ENCODE data around the gene NUSAP1. TPM values are rescaled to one million over a fixed set of nuclear protein-coding genes. Genes with fewer than 3 reads are reported as not detected.

NUSAP1 gene
- total and polyA plus RNA-seq, 2 donors (not counting 1 experiment from before 2014, with no cell fraction given): 25.7 to 27.6 TPM

GRCh38 chr15:41288464-41288863, 44.2 kb upstream of the NUSAP1 start:
- no peak overlapping the region for H2AFZ ChIP-seq (ENCODE audit: low read length)
- H3K27me3 ChIP-seq (ENCODE audit: control insufficient read depth, insufficient read depth, low read length): no peaks in the 10 kb centered on the region
- H3K36me3 ChIP-seq (ENCODE audit: control insufficient read depth, insufficient read depth, low read length): peaks cover 7% of the 10 kb centered on the region
- no peak overlapping the region for H3K4me3 ChIP-seq (replicated peaks in 1 of 4; ENCODE audit: control extremely low read depth in 1 of 4, insufficient read depth in 1 of 4, low read depth in 3 of 4, low read length in 4 of 4)
- H3K4me1 ChIP-seq (ENCODE audit: control insufficient read depth, extremely low read depth, insufficient read depth, low read length): peaks cover 2% of the 10 kb centered on the region
- H4K20me1 ChIP-seq (ENCODE audit: control insufficient read depth, extremely low read depth, insufficient read depth, low read length): no peaks in the 10 kb centered on the region
- H3K9ac ChIP-seq (ENCODE audit: insufficient read depth, low read length): no peak overlapping the region
- no peak overlapping the region for H3K27ac ChIP-seq (ENCODE audit: insufficient read depth, low read length)
- no peak overlapping the region for H3K4me2 ChIP-seq (ENCODE audit: extremely low read depth, insufficient read depth, low read length)
- DNase-seq (ENCODE audit: low read depth in 2 of 2): no peak
- peaks cover 28% of the 10 kb centered on the region for H3K79me2 ChIP-seq (ENCODE audit: control insufficient read depth, insufficient read depth, low read length)
- TF ChIP-seq EZH2 (IDR thresholded peaks at IDR 0.05; ENCODE audit: low read length, missing control alignments) (no peak), CTCF (conservative IDR thresholded peaks at IDR 0.05 in 1 of 2, IDR thresholded peaks at IDR 0.05 in 1 of 2; ENCODE audit: low read depth in 1 of 2, low read length in 2 of 2) (no peak)
- no peaks in the 10 kb centered on the region for H3K9me3 ChIP-seq (ENCODE audit: control insufficient read depth, insufficient read depth, low read depth, low read length)

- Histone ChIP-seq H3K27me3 (ENCODE audit: control insufficient read depth, insufficient read depth, low read length) (no peaks in the 10 kb centered on the region), H3K9ac (ENCODE audit: insufficient read depth, low read length) (no peak overlapping the region), H2AFZ (ENCODE audit: low read length) (no peak overlapping the region), H3K4me3 (replicated peaks in 1 of 4; ENCODE audit: control extremely low read depth in 1 of 4, insufficient read depth in 1 of 4, low read depth in 3 of 4, low read length in 4 of 4) (no peak overlapping the region), H4K20me1 (ENCODE audit: control insufficient read depth, extremely low read depth, insufficient read depth, low read length) (no peaks in the 10 kb centered on the region), H3K79me2 (ENCODE audit: control insufficient read depth, insufficient read depth, low read length) (peaks cover 19% of the 10 kb centered on the region), H3K9me3 (ENCODE audit: control insufficient read depth, insufficient read depth, low read depth, low read length) (no peaks in the 10 kb centered on the region), H3K4me2 (ENCODE audit: extremely low read depth, insufficient read depth, low read length) (no peak overlapping the region), H3K36me3 (ENCODE audit: control insufficient read depth, insufficient read depth, low read length) (peaks cover 7% of the 10 kb centered on the region), H3K4me1 (ENCODE audit: control insufficient read depth, extremely low read depth, insufficient read depth, low read length) (peaks cover 2% of the 10 kb centered on the region), H3K27ac (ENCODE audit: insufficient read depth, low read length) (no peak overlapping the region)
- DNase-seq (ENCODE audit: low read depth in 2 of 2): no peak
- TF ChIP-seq EZH2 (IDR thresholded peaks at IDR 0.05; ENCODE audit: low read length, missing control alignments): no peak
- no peak for TF ChIP-seq CTCF (conservative IDR thresholded peaks at IDR 0.05 in 1 of 2, IDR thresholded peaks at IDR 0.05 in 1 of 2; ENCODE audit: low read depth in 1 of 2, low read length in 2 of 2)
These were observed 42.7 kb upstream of the NUSAP1 start for GRCh38 chr15:41289953-41290352.

GRCh38 chr15:41291065-41291631, 41.5 kb upstream of the NUSAP1 start:
- no peak for DNase-seq (ENCODE audit: low read depth in 2 of 2)
- peaks cover 8% of the 10 kb centered on the region for H3K79me2 ChIP-seq (ENCODE audit: control insufficient read depth, insufficient read depth, low read length)
- no peak for TF ChIP-seq EZH2 (IDR thresholded peaks at IDR 0.05; ENCODE audit: low read length, missing control alignments)

More at GRCh38 chr15:41291065-41291631, 41.5 kb upstream of the NUSAP1 start:
- Histone ChIP-seq H3K9ac (ENCODE audit: insufficient read depth, low read length) (no peak overlapping the region), H2AFZ (ENCODE audit: low read length) (no peak overlapping the region), H3K9me3 (ENCODE audit: control insufficient read depth, insufficient read depth, low read depth, low read length) (no peaks in the 10 kb centered on the region), H3K36me3 (ENCODE audit: control insufficient read depth, insufficient read depth, low read length) (peaks cover 5% of the 10 kb centered on the region), H3K27me3 (ENCODE audit: control insufficient read depth, insufficient read depth, low read length) (no peaks in the 10 kb centered on the region), H3K4me2 (ENCODE audit: extremely low read depth, insufficient read depth, low read length) (no peak overlapping the region), H3K27ac (ENCODE audit: insufficient read depth, low read length) (no peak overlapping the region), H4K20me1 (ENCODE audit: control insufficient read depth, extremely low read depth, insufficient read depth, low read length) (no peaks in the 10 kb centered on the region), H3K4me1 (ENCODE audit: control insufficient read depth, extremely low read depth, insufficient read depth, low read length) (no peaks in the 10 kb centered on the region), H3K4me3 (replicated peaks in 1 of 4; ENCODE audit: control extremely low read depth in 1 of 4, insufficient read depth in 1 of 4, low read depth in 3 of 4, low read length in 4 of 4) (no peak overlapping the region)
